ENCODE data around the gene DSCAM. TPM values are rescaled to one million over a fixed set of nuclear protein-coding genes. Genes with fewer than 3 reads are reported as not detected.

The DSCAM gene
- total RNA-seq, 6 experiments from 2014 or later, result 1.0 to 1.3 (median 1.1) TPM

DNA sequence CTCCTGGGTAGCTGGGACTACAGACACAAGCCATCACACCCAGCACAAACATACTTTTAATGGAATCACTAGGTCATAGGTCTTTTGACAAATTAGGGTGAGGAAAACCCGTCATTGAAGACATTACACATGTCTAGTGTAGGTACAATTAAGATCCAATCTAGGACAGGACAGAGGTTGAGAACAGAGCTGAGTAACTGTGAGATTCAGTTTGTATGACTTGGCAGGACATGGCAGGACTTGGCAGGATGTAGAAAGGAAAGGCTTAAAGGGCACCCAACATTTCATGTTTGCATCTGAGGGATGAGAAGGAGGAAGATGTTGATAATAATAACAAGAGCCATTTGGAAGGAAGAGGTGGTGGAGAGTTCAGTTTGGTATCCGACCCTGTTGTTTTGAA lies 496.0 kb downstream of the DSCAM start:
- Mint-ChIP-seq H3K9me3 (peaks cover 6% of the 10 kb centered on the region), H3K27ac (no peak overlapping the region), H3K36me3 (ENCODE audit: low read depth) (no peaks in the 10 kb centered on the region), H3K4me3 (no peak overlapping the region), H3K27me3 (ENCODE audit: insufficient read depth) (peaks cover 2% of the 10 kb centered on the region; the same call in 1 of the 2 replicates), H3K4me1 (ENCODE audit: low read depth) (no peaks in the 10 kb centered on the region)
- no peak for DNase-seq
- TF ChIP-seq, protein P1, sequence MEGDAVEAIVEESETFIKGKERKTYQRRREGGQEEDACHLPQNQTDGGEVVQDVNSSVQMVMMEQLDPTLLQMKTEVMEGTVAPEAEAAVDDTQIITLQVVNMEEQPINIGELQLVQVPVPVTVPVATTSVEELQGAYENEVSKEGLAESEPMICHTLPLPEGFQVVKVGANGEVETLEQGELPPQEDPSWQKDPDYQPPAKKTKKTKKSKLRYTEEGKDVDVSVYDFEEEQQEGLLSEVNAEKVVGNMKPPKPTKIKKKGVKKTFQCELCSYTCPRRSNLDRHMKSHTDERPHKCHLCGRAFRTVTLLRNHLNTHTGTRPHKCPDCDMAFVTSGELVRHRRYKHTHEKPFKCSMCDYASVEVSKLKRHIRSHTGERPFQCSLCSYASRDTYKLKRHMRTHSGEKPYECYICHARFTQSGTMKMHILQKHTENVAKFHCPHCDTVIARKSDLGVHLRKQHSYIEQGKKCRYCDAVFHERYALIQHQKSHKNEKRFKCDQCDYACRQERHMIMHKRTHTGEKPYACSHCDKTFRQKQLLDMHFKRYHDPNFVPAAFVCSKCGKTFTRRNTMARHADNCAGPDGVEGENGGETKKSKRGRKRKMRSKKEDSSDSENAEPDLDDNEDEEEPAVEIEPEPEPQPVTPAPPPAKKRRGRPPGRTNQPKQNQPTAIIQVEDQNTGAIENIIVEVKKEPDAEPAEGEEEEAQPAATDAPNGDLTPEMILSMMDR (IDR thresholded peaks at IDR 0.05), result no peak

DNA sequence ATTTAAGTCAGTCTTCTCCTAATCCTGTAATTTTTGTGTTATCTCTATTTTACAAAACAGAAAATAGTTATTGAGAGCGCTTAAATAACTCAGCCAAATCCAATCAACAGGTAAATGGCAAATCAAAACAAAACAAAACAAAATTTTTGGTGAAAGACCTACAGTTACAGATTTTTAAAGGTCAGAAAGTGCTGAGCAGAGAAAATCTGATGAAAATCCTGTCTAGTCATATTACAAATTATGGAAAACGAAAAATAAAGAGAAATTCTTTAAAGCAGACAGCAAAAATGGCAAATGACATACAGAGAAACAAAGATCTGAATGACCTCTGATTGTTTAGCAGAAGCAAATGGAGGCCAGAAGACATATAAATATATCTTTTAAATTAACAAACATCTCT lies 497.4 kb downstream of the DSCAM start:
- H3K9me3 Mint-ChIP-seq, result peaks cover 6% of the 10 kb centered on the region
- TF ChIP-seq, protein P1 (IDR thresholded peaks at IDR 0.05), result no peak
- H3K27me3 Mint-ChIP-seq (ENCODE audit: insufficient read depth), result peaks cover 2% of the 10 kb centered on the region; the same call in 1 of the 2 replicates
- no peaks in the 10 kb centered on the region for H3K4me1 Mint-ChIP-seq (ENCODE audit: low read depth)
- H3K4me3 Mint-ChIP-seq, result no peak overlapping the region
- DNase-seq, result no peak
- 0 out of 2 replicates have a peak, but pooled peaks cover 5% of the 10 kb centered on the region for H3K36me3 Mint-ChIP-seq (ENCODE audit: low read depth)
- H3K27ac Mint-ChIP-seq, result no peak overlapping the region

DNA sequence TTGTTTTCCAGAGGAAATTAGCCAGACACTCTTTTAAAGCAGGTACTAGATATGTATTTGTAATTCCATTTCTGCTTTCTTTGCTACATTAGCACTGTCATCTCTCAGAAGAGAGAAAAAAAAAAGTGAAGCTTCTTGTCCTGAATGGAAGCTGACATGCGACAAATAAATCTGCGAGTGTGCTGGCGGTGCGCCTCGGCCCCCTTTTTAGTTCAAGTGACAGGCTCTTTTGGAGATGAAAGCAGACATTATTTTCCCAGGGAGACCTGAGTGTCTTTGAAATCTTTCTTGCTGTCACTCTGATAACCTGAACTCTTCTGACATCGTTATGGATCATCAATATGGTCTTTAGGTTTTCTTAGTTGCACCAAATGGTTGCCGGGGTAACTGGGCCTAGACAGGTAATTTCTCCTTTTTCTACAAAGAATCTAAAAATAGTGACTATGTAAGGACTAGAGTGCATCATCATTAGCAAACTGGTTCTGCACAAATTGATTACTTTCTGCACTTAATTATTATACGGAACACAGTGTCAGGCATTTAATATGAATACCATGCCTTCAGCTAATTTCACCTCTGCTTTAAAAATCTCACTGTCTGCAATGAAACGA lies 501.1 kb downstream of the DSCAM start:
- Mint-ChIP-seq H3K9me3 (no peaks in the 10 kb centered on the region), H3K4me1 (ENCODE audit: low read depth) (no peaks in the 10 kb centered on the region), H3K27ac (no peak overlapping the region), H3K36me3 (ENCODE audit: low read depth) (0 out of 2 replicates have a peak, but pooled peaks cover 6% of the 10 kb centered on the region), H3K27me3 (ENCODE audit: insufficient read depth) (peaks cover 2% of the 10 kb centered on the region; the same call in 1 of the 2 replicates), H3K4me3 (no peak overlapping the region)
- no peak for DNase-seq
- TF ChIP-seq, protein P1 (IDR thresholded peaks at IDR 0.05), result no peak

DNA sequence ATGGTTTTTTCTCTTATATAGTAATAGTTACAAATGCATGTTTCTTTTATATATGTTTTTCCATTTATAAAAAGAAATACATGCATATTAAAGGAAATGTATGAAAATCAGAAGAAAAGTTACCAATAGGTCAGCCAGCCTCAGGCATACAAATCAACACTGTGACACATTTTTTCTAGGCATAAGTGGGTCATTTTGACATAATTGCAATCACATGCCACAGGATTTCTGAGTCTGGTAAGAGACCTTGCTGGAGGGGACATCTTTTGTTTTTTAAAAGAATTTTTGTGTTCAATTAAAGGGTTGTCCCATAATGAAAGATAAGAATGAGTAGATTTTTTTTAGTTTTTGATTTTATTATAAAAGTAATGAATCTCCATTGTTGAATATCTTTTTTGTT lies 506.6 kb downstream of the DSCAM start:
- TF ChIP-seq, protein P1 (IDR thresholded peaks at IDR 0.05), result no peak

DNA sequence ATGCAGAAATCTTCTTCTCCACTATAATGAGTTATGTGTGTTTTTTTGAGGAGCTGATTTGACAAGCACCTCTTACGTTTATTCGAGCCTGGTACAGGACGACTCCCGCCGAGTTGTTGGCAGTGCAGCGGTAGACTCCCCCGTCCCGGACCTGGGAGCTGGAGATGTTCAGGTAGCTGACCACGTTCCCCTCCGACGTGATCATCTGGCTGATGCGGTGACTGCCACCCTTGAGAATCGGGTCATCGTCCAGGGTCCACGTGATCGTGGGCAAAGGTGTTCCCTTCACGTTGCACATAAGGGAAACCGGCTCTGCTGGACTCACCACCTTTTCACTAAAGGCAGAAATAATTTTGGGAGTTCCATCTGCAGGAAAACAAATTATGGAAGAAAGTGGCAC lies 507.9 kb downstream of the DSCAM start:
- no peak overlapping the region for H3K27ac Mint-ChIP-seq
- peaks cover 9% of the 10 kb centered on the region for H3K9me3 Mint-ChIP-seq
- peaks cover 4% of the 10 kb centered on the region; the same call in 1 of the 2 replicates for H3K36me3 Mint-ChIP-seq (ENCODE audit: low read depth)
- TF ChIP-seq, protein P1 (IDR thresholded peaks at IDR 0.05), result no peak
- DNase-seq, result no peak
- no peak overlapping the region for H3K4me3 Mint-ChIP-seq
- H3K27me3 Mint-ChIP-seq (ENCODE audit: insufficient read depth), result no peaks in the 10 kb centered on the region
- H3K4me1 Mint-ChIP-seq (ENCODE audit: low read depth), result no peaks in the 10 kb centered on the region

More for the DNA sequence above, 506.6 kb downstream of the DSCAM start:
- 0 out of 2 replicates have a peak, but pooled peaks cover 9% of the 10 kb centered on the region for H3K36me3 Mint-ChIP-seq (ENCODE audit: low read depth)
- H3K4me1 Mint-ChIP-seq (ENCODE audit: low read depth), result no peaks in the 10 kb centered on the region
- H3K27me3 Mint-ChIP-seq (ENCODE audit: insufficient read depth), result no peaks in the 10 kb centered on the region
- DNase-seq, result no peak
- no peak overlapping the region for H3K4me3 Mint-ChIP-seq
- no peaks in the 10 kb centered on the region for H3K9me3 Mint-ChIP-seq
- H3K27ac Mint-ChIP-seq, result no peak overlapping the region

All from HFFc6 (cell line).